Measurements from ENCODE around the gene CBX8.

Gene CBX8

GRCh38 chr17:79750650-79751545, 46.0 kb downstream of the CBX8 start:
- DNase-seq (ENCODE audit: low spot score) = no peak

DNA sequence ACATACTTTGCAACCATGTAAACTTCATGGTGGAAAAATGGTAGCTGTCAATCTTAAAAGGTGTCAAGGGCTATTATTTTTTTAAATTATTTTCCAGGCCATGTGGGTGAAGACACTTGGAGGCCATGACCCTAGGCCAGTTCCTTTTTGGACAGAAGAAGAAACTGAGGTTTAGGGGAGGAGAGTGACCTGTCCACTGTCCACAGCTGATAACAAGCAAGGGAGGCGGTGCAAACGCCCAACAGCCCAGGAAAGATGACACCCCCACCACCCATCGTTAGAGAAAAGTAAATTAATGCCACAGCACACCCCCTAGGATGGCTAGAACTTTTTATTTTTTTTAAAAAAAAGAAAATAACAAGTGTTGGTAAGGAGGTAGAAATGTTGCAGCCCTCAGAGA, 46.9 kb downstream of the CBX8 start:
- DNase-seq (ENCODE audit: low spot score) = no peak

- DNase-seq (ENCODE audit: low spot score) = no peak
Measured at GRCh38 chr17:79749156-79749815, 47.6 kb downstream of the CBX8 start.

- no peak for DNase-seq (ENCODE audit: low spot score)
Measured at GRCh38 chr17:79748295-79749099, 48.4 kb downstream of the CBX8 start.

- no peak for DNase-seq (ENCODE audit: low spot score)
Measured at GRCh38 chr17:79747508-79748294, 49.2 kb downstream of the CBX8 start.

- DNase-seq (ENCODE audit: low spot score) = no peak
Measured at GRCh38 chr17:79746889-79747507, 49.9 kb downstream of the CBX8 start.

DNA sequence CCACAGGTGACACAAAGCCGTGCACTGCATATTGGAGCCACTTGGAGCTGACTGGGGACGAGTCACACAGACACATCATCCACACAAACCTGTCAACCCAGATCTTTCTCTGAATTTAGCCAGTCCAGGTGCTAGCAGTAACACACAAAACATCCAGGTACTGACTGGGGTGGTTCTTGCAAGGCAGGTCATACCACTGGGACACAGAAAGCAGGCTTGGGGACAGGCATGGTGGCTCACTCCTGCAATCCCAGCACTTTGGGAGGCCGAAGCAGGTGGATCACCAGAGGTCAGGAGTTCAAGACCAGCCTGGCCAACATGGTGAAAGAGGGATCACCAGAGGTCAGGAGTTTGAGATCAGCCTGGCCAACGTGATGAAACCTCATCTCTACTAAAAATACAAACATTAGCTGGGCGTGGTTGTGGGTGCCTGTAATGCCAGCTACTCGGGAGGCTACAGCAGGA, 51.2 kb downstream of the CBX8 start:
- no peak for DNase-seq (ENCODE audit: low spot score)

GRCh38 chr17:79743614-79744013, 53.3 kb downstream of the CBX8 start:
- DNase-seq (ENCODE audit: low spot score) = no peak

GRCh38 chr17:79742951-79743476, 53.9 kb downstream of the CBX8 start:
- DNase-seq (ENCODE audit: low spot score) = no peak

GRCh38 chr17:79742589-79742918, 54.3 kb downstream of the CBX8 start:
- DNase-seq (ENCODE audit: low spot score) = no peak
